SU-DHL-6 (cell line): ENCODE data around the gene NHP2.

Experiments used
- H2AFZ ChIP-seq: fragments of 200-600 bp; sonication (generic); 2 replicates; pipeline ENCODE4 v1.6.1; 2014; ENCODE audit warnings: low read depth, mild to moderate bottlenecking, moderate library complexity, mixed read lengths, antibody characterized with exemption, low read length; ENCODE audit not compliant: severe bottlenecking
- H3F3A ChIP-seq: fragments of 200-600 bp; shearing (Covaris generic); 2 replicates; pipeline ENCODE4 v1.6.0; 2016; ENCODE audit warnings: antibody characterized with exemption, mild to moderate bottlenecking; ENCODE audit not compliant: insufficient read depth
- H3K27ac ChIP-seq: fragments of 200-600 bp; sonication (generic); 2 replicates; pipeline ENCODE4 v1.5.1; 2016; ENCODE audit warnings: low read depth, mild to moderate bottlenecking, low read length, moderate library complexity, mixed read lengths
- H3K27me3 ChIP-seq: fragments of 200-600 bp; sonication (generic), shearing (Covaris generic); 2 replicates; pipeline ENCODE4 v1.6.0; 2014; ENCODE audit warnings: mild to moderate bottlenecking, low read length
- H3K36me3 ChIP-seq: fragments of 200-600 bp; sonication (generic); 2 replicates; pipeline ENCODE4 v1.6.1; 2014; ENCODE audit warnings: mild to moderate bottlenecking, low read length, mixed read lengths
- H3K4me2 ChIP-seq: fragments of 300-600, 200-600 bp; shearing (Covaris generic), sonication (generic); 2 replicates; pipeline ENCODE4 v1.6.0; 2014; ENCODE audit warnings: low read length, low read depth, mild to moderate bottlenecking; ENCODE audit not compliant: poor library complexity, severe bottlenecking
- H3K4me3 ChIP-seq: fragments of 200-600 bp; sonication (generic); 2 replicates; pipeline ENCODE4 v1.5.1; 2014; ENCODE audit warnings: antibody characterized with exemption, low read length, mild to moderate bottlenecking, mixed read lengths; ENCODE audit not compliant: insufficient read depth, poor library complexity, severe bottlenecking
- H3K79me2 ChIP-seq: fragments of 200-600 bp; sonication (generic); 2 replicates; pipeline ENCODE4 v1.6.1; 2014; ENCODE audit warnings: mild to moderate bottlenecking, low read length, moderate library complexity; ENCODE audit not compliant: insufficient read depth
- H3K9ac ChIP-seq: fragments of 200-600 bp; sonication (generic); 2 replicates; pipeline ENCODE4 v1.7.0; 2014; ENCODE audit warnings: mild to moderate bottlenecking, low read length
- H3K9me2 ChIP-seq: fragments of 200-600 bp; sonication (generic); replicated peaks from 2 replicates; pipeline ENCODE4 v1.6.1; 2014; ENCODE audit warnings: low read length; ENCODE audit not compliant: insufficient read depth
- H3K9me3 ChIP-seq: fragments of 200-600 bp; sonication (generic); 2 replicates; pipeline ENCODE4 v1.6.1; 2014; ENCODE audit warnings: low read length, mixed read lengths; ENCODE audit not compliant: insufficient read depth
- H4K20me1 ChIP-seq: fragments of 200-600 bp; sonication (generic); 2 replicates; pipeline ENCODE4 v1.6.1; 2014; ENCODE audit warnings: low read depth, mild to moderate bottlenecking, antibody characterized with exemption, low read length, moderate library complexity, mixed read lengths
- EZH2phosphoT487 ChIP-seq: fragments of 200-600 bp; sonication (generic), shearing (Covaris generic); conservative IDR thresholded peaks from 2 replicates; pipeline ENCODE4 v1.6.1; 2018; ENCODE audit warnings: mild to moderate bottlenecking, antibody characterized with exemption, low read length, moderate library complexity, mixed read lengths
- TF ChIP-seq, protein P1 (sequence below): fragments of 200-600 bp; sonication (generic); IDR thresholded peaks from one replicate; pipeline ENCODE4 v1.5.1; 2017; ENCODE audit warnings: antibody characterized with exemption, mild to moderate bottlenecking, low read length, moderate library complexity; ENCODE audit not compliant: insufficient read depth, poor library complexity, severe bottlenecking

Gene NHP2

DNA sequence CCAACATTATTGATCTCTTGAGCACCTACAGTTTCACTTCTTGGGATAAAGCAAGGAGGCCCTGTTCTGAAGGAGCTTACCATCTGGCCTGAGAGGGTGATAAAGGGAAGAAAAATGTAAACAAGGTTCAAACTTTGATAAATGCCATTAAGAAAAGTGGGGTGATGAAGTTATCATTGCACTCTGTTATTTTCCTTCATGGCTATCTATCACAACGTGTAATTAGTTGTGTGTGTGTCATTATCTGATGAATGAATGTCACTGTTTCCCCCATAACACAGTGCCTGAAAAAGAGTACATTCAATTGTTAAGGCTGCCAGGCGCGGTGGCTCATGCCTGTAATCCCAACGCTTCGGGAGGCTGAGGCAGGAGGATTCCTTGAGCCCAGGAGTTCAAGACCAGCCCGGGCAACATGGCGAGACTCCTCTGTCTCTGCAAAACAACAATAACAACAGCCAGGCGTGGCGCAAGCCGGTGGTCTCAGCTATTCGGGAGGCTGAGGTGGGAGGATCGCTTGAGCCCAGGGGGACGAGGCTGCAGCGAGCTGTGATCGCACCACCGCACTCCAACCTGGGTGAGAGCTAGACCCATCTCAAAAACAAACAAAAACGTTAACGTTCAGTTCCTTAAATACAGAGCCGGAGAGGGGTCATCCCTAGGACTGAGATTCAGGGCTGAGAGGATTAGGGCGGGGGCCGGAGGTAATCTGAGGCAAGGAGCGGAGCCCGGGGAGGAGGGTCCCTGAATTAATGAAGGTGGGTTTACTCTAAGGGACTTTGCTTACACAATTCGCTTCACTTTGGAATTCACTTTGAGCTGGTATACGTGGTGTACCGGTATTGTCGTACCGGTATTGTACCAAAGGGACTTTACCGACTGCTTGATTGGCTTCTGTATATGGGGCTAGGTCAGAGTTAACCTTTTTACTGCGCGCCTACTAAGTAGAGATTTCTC, 917 bp downstream of the NHP2 start:
- Histone ChIP-seq H3K9ac (peak overlapping the region; percentile 88), H3K4me3 (peak overlapping the region; percentile 95), H3K27me3 (no peaks in the 10 kb centered on the region), H3K27ac (peak overlapping the region; percentile 20), H3K36me3 (no peaks in the 10 kb centered on the region), H4K20me1 (no peaks in the 10 kb centered on the region), H2AFZ (peak overlapping the region; percentile 50), H3F3A (peaks cover 14% of the 10 kb centered on the region; the same call in 1 of the 2 replicates), H3K9me3 (no peaks in the 10 kb centered on the region), H3K9me2 (no peaks in the 10 kb centered on the region), H3K4me2 (peak overlapping the region; percentile 71), H3K79me2 (peaks cover 10% of the 10 kb centered on the region)
- TF ChIP-seq, protein P1, sequence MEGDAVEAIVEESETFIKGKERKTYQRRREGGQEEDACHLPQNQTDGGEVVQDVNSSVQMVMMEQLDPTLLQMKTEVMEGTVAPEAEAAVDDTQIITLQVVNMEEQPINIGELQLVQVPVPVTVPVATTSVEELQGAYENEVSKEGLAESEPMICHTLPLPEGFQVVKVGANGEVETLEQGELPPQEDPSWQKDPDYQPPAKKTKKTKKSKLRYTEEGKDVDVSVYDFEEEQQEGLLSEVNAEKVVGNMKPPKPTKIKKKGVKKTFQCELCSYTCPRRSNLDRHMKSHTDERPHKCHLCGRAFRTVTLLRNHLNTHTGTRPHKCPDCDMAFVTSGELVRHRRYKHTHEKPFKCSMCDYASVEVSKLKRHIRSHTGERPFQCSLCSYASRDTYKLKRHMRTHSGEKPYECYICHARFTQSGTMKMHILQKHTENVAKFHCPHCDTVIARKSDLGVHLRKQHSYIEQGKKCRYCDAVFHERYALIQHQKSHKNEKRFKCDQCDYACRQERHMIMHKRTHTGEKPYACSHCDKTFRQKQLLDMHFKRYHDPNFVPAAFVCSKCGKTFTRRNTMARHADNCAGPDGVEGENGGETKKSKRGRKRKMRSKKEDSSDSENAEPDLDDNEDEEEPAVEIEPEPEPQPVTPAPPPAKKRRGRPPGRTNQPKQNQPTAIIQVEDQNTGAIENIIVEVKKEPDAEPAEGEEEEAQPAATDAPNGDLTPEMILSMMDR: no peak
- no peak for TF ChIP-seq EZH2phosphoT487

DNA sequence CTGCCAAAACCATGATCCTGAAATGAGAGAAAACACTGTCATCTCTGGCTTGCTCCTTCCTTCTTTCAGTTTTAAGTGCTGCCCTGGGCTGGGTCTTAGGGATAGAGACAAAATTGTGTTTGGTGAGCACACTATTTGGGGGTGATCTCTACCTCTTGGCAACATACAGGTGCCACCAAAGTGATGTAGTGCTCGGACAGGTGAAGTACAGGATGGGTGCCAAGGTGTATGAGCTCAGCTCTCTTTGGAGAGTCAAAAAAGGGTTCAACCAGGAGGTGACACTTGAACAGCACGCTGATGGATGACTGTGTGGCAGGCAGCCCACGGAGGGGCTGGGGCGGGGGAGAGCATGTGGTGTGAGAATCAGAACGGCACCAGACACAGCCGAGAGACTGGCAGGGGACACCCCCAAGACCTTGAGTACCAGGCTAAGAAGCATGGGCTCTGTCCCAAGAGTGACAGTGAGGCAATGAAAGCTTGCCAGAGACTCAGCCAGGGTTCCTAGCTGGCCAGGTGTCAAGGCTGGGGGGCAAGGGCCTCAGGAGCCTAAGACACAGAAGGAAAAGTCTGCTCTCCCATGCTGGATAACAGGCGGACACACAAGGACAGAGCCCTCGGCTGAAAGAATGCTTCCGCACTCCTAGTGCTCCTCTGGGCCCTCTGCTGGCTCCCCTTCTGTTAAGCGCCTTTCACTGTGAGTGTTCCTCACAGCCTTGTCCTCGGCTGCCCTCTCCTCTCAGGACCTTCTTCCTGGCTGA, 2.5 kb downstream of the NHP2 start:
- no peak overlapping the region for H3K27ac ChIP-seq
- TF ChIP-seq EZH2phosphoT487: no peak
- TF ChIP-seq, protein P1: no peak

DNA sequence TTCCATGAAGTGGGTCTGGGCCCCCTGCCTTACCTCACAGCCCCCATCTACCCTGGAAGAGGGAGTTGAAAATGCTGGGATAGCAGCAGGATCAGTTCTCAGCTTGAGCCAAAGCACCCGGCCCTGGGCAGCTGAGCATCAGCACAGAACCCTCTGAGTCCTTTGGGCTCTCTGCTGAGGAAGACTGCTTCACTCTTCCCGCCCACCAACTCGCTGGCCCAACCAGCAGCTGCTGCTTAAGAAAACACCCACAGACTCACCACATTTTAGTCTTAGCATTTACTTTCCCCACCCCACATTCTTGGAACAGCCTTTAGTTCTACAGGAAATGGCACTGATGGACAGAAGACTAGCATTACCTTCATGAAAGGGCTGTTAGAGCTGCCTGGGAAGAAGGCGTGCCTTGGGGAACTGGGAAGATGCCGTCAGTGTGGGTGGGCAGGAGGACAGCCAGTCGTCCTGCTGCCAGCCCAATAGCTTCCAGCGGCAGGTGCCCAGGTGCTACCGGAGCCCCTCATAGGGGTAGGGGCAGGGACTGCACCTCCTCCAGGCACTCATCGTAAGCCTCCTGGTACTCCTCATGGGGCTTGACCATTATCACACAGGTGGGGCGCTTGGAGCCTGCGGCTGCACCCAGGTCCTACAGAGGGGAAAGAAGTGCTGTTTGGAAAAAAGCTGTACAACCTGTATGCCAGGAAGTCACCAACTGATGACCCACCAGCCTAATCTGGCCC, 4.3 kb downstream of the NHP2 start:
- Histone ChIP-seq H3K27ac (no peak overlapping the region), H3F3A (peaks cover 18% of the 10 kb centered on the region), H3K79me2 (peaks cover 10% of the 10 kb centered on the region), H3K4me3 (no peak overlapping the region), H3K27me3 (no peaks in the 10 kb centered on the region), H4K20me1 (no peaks in the 10 kb centered on the region), H3K9ac (no peak overlapping the region), H3K4me2 (no peak overlapping the region), H2AFZ (no peak overlapping the region), H3K9me2 (no peaks in the 10 kb centered on the region), H3K36me3 (no peaks in the 10 kb centered on the region), H3K9me3 (no peaks in the 10 kb centered on the region)
- TF ChIP-seq EZH2phosphoT487: no peak
- TF ChIP-seq, protein P1: no peak

More for the DNA sequence above, 2.5 kb downstream of the NHP2 start:
- Histone ChIP-seq H3K79me2 (peaks cover 10% of the 10 kb centered on the region), H3K9me3 (no peaks in the 10 kb centered on the region), H3K4me3 (no peak overlapping the region), H2AFZ (no peak overlapping the region), H4K20me1 (no peaks in the 10 kb centered on the region), H3K9ac (no peak overlapping the region), H3K4me2 (no peak overlapping the region), H3K36me3 (no peaks in the 10 kb centered on the region), H3K9me2 (no peaks in the 10 kb centered on the region), H3F3A (peaks cover 19% of the 10 kb centered on the region; the same call in 1 of the 2 replicates), H3K27me3 (no peaks in the 10 kb centered on the region)
